HG03469 (cell line): ENCODE results near the gene KPNA4.
A peak's percentile ranks its signal among the peaks of the same experiment; 100 is the strongest.
"Not testable (repeated sequence)": the region's sequence is repeated elsewhere in the genome, so short reads cannot be mapped to it uniquely, and the experiment has no call there.

Experiments used
- ATAC-seq: cut with Tn5 transposase; IDR thresholded peaks from one replicate; pipeline ENCODE4 v1.9.1; 2021; ENCODE audit warnings: mild to moderate bottlenecking, moderate library complexity, moderate number of reproducible peaks; ENCODE audit not compliant: unreplicated experiment

KPNA4 gene, protein sequence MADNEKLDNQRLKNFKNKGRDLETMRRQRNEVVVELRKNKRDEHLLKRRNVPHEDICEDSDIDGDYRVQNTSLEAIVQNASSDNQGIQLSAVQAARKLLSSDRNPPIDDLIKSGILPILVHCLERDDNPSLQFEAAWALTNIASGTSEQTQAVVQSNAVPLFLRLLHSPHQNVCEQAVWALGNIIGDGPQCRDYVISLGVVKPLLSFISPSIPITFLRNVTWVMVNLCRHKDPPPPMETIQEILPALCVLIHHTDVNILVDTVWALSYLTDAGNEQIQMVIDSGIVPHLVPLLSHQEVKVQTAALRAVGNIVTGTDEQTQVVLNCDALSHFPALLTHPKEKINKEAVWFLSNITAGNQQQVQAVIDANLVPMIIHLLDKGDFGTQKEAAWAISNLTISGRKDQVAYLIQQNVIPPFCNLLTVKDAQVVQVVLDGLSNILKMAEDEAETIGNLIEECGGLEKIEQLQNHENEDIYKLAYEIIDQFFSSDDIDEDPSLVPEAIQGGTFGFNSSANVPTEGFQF

DNA sequence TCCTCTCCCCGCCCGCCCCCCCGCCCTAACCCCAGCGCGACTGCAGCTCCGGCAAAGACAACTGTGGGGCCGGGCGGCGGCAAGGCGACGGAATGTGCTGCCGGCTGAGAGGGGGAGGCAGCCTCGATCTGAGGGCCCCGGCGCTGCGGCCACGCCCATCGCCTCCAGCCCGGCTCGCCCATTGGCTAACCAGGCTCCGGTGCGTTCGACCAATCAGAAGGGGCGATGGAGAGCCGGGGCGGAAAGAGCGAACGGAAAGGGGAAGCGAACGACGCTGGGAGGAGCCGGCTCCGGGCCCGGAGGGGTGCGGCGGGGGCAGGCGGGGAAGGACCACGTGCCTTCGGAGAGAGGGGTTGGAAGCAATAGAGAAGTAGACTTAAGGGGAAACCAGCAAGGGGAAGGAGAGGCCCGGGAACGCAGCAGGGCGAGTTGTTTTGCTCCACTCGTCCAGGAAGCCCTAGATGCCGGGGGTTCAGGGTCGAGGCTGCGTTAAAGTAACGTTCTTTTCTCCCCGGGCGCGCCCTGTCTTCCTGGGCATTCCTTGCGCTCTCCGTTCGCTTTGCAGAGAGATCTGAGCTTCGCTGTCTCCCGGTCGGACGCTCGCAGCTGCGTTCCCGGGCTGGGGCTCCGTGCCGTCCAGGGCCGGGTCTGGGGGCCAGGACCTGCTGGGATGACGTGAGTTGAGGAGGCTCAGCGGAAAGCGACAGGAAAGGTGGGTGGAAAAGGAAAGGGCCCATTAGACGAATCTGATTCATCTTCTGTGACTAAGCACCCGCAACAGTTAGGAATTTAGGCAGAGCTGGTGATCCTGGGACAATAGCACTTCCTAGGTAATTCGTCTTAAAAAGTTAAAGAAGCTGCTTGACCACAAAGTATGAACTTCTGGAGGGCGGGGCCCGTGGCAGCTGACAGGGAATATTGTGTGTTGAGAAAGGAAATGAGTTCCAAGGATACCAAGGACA, at the start of gene KPNA4:
TSS of gene KPNA4 (minus strand) at position 130 of the 962 bp plus-strand sequence. CDS start 289 bp downstream, outside the sequence.
- ATAC-seq: peak; percentile 89

DNA sequence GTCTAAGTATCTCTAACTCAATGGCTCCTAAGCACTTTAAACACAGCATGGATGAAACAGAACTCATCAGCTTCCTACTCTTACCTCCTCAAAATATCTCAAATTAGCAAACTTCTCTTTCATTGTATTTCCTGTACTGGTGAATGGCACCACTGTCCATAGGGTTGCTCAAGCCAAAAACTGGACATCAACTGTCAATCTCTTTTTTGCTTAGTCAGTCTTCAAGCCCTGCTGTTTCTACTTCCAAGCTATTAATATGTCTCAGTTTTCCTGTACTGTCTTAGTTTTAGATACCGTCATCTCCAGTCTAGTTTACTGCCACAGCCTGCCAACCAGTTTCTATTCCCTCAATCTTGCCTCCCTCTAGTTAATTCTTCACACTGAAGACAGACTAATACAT, 48.3 kb upstream of the KPNA4 start:
- no peak for ATAC-seq

GRCh38 chr3:160612386-160613075, 47.2 kb upstream of the KPNA4 start:
- no peak for ATAC-seq

GRCh38 chr3:160611141-160611540, 45.8 kb upstream of the KPNA4 start:
- no peak for ATAC-seq

DNA sequence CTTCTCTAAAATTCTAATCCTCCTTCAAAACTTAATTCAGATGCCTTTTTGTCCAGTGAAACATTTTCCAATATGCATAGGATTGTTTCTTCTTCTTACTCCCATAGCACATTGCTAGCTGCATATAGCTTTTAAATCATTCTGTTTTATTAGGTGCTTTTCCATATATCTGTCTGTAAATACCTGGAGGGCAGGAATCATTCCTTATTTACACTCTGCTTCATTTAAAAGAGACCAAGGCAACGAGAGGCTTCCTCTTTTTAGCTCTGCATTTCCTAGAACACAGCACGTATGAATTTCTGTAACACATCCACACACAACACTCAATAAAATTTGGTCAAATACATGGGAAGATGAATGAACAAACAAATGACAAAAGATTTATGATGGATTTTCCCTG, 43.5 kb upstream of the KPNA4 start:
- no peak for ATAC-seq

GRCh38 chr3:160607826-160608225, 42.5 kb upstream of the KPNA4 start:
- no peak for ATAC-seq

DNA sequence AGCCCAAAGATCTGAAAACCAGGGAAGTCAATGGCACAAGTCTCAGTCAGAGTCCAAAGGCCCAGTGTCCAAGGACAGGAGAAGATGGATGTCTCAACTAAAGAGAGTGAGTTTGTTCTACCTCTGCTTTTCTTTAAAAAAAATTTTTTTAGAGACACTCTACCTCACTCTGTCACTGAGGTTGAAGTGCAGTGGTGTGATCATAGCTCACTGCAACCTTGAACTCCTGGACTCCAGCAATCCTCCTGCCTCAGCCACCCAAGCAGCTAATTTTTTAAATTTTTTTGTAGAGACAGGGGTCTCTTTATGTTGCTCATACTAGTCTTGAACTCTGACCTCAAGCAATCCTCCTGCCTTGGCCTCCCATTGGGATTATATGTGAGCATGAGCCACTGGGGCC, 39.9 kb upstream of the KPNA4 start:
- no peak for ATAC-seq

- ATAC-seq: not testable (repeated sequence)
Measured at GRCh38 chr3:160603845-160604244, 38.5 kb upstream of the KPNA4 start.

GRCh38 chr3:160602259-160602658, 36.9 kb upstream of the KPNA4 start:
- no peak for ATAC-seq

DNA sequence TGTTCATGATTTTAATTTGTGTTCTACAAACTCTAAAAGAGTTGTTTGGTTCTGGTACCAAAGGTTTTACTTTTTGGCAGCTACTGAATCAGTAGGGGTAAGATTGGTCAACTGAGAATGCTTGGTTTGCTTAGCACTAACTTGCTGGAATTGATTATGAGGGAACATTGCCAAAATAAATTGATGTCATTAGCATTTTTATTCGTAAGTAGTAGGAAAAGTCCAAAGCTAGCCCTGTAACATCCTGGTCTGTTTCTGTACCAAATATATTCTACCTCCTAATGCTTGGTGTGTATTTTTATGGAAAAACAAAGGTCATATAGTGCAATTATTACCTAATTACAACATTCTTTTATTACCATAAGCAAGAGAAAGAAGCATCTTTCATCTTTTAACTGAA, 35.9 kb upstream of the KPNA4 start:
- ATAC-seq: no peak

- no peak for ATAC-seq
Measured at GRCh38 chr3:160598865-160599264, 33.5 kb upstream of the KPNA4 start.

DNA sequence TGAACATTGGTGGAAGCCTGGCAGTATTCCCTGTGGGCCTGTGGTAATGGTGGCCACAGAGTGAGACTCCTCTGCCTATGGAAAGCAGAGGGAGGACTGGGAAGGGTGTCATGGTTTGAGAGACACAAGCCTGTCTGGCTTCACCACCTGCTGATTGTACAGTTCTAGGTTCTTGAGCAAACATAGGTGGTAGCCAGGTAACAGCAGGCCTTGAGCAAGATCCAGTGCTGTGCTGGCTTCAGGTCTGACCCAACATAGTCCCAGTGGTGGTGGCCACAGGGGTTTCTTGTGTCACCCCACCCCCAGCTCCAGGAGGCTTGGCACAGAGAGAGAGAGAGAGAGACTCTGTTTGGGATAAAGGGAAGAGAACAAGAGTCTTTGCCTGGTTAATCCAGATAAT, 22.7 kb upstream of the KPNA4 start:
- no peak for ATAC-seq

- ATAC-seq: no peak
Measured at GRCh38 chr3:160587105-160587504, 21.7 kb upstream of the KPNA4 start.

DNA sequence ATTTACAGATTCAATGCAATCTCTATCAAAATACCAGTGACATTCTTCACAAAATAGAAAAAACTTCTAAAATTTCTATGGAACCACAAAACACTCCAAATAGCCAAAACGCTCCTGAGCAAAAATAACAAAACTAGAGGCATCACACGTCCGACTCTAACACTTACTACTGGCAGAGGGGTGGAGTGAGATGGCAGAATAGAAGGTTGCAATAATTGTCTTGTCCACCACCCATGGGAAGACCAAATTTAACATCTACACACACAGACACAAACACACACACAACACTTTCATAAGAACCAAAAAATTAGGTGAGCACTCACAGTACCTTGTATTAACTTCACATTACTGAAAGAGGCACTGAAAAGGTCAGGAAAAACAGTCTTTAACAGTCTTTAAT, 21.3 kb upstream of the KPNA4 start:
- no peak for ATAC-seq

- no peak for ATAC-seq
Measured at GRCh38 chr3:160583451-160583850, 18.1 kb upstream of the KPNA4 start.

DNA sequence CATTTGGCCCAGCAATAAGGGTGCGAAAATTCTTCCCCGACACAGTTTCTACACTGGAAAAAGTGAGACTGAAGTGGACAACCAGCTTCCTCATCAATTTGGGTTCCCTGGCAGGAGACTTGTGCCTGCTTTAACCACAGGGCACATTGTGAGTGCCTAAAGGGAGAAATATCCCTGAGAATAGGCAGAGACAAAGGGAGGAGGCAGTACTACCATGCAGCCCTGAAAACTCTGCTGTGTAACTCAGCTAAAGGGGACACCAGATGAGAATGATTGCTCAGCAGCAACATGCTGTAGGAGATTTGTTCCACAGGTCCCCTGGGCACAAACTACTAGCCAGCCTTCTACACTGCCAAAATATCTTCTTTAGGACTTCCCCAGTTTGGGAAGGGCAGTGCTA, 15.6 kb upstream of the KPNA4 start:
- ATAC-seq: no peak

- ATAC-seq: no peak
Measured at GRCh38 chr3:160577556-160578195, 12.3 kb upstream of the KPNA4 start.

DNA sequence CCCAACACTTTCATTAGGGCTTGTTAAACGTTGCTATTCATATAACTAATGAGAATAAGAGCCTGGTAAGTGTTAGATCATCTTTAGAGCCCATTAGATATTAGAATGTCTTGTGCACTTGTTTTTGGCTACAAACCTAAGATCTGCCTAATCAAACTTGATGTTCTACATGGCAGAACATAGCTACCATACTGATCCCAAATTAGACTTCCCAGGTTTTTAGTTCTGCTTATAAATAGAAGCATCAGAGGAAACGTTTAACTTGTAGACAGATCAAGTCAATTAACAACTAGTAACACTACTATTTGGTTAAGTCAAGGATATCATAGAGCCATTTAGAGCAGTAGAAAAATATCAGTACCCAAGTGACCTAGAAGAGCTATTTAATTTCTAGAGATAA, 11.7 kb upstream of the KPNA4 start:
- ATAC-seq: no peak

DNA sequence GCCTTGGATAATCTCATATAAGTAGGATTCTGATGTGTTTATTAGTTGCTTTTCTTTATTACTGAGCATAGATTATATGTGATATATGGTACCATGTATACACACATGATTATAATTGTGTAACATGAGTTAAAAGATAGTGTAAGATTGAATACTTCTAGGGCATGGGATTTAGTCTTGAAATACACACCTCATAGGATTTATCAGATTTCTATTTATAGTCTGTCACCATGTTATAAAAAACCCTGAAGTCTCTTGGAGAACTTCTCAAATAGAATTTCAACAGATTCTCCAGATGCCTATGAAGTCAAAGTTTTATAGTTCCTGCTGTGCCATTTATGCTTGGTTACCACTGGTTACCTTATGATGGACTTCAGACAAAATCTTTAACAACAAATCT, 11.2 kb upstream of the KPNA4 start:
- ATAC-seq: no peak

DNA sequence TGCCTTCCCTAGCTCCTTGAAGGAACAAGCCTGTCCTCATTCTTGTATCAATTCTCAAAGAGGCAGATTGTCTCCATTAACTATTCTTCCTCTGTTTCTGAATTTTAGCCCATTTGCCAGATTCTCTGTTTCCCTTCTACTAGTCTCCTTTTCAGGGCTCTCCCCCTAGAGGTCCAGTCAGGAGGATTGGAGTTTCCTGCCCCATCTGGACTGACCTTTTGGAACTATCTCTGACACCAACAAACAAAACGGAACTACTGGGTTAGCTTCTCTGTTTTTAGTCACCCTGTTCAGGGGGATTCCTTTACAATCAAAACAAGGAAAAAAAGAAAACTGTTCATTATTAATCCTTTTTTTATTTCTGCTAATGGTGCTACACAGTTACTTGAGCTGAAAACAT, 10.2 kb upstream of the KPNA4 start:
- ATAC-seq: no peak
